ENCODE data around the gene RNF114.

Gene RNF114

GRCh38 chr20:49904440-49905214 is 31.6 kb upstream of the RNF114 start:
- no peak for DNase-seq (ENCODE audit: low read depth)

GRCh38 chr20:49905415-49906091 is 30.6 kb upstream of the RNF114 start:
- DNase-seq (ENCODE audit: low read depth), result no peak

GRCh38 chr20:49906101-49906604 is 30.0 kb upstream of the RNF114 start:
- DNase-seq (ENCODE audit: low read depth), result no peak

GRCh38 chr20:49906615-49907154 is 29.5 kb upstream of the RNF114 start:
- DNase-seq (ENCODE audit: low read depth), result no peak

- no peak for DNase-seq (ENCODE audit: low read depth)
These were observed 28.6 kb upstream of the RNF114 start for GRCh38 chr20:49907405-49908257.

GRCh38 chr20:49908258-49908565 is 28.0 kb upstream of the RNF114 start:
- no peak for DNase-seq (ENCODE audit: low read depth)

- DNase-seq (ENCODE audit: low read depth), result no peak
These were observed 26.5 kb upstream of the RNF114 start for GRCh38 chr20:49909499-49910339.

- no peak for DNase-seq (ENCODE audit: low read depth)
These were observed 25.9 kb upstream of the RNF114 start for GRCh38 chr20:49910340-49910706.

GRCh38 chr20:49913399-49914047 is 22.7 kb upstream of the RNF114 start:
- peak; percentile 44 for DNase-seq (ENCODE audit: low read depth)

GRCh38 chr20:49914310-49915117 is 21.7 kb upstream of the RNF114 start:
- no peak for DNase-seq (ENCODE audit: low read depth)

- DNase-seq (ENCODE audit: low read depth), result no peak
These were observed 21.1 kb upstream of the RNF114 start for GRCh38 chr20:49915118-49915379.

GRCh38 chr20:49915380-49916145 is 20.6 kb upstream of the RNF114 start, which contains the start of gene SPATA2:
Gene SPATA2 (minus strand): TSS chr20:49915529. CDS start chr20:49908490, 7,039 bp downstream.
- peak; percentile 88 for DNase-seq (ENCODE audit: low read depth)

- no peak for DNase-seq (ENCODE audit: low read depth)
These were observed 19.8 kb upstream of the RNF114 start for GRCh38 chr20:49916146-49917002.

GRCh38 chr20:49918446-49918845 is 17.8 kb upstream of the RNF114 start:
- no peak for DNase-seq (ENCODE audit: low read depth)

GRCh38 chr20:49919009-49919408 is 17.2 kb upstream of the RNF114 start:
- no peak for DNase-seq (ENCODE audit: low read depth)

GRCh38 chr20:49919461-49919860 is 16.7 kb upstream of the RNF114 start:
- DNase-seq (ENCODE audit: low read depth), result no peak

GRCh38 chr20:49924247-49924646 is 11.9 kb upstream of the RNF114 start:
- no peak for DNase-seq (ENCODE audit: low read depth)

- DNase-seq (ENCODE audit: low read depth), result no peak
These were observed 10.2 kb upstream of the RNF114 start for GRCh38 chr20:49925901-49926454.
